ENCODE results near the gene ARIH1. TPM values are rescaled to one million over a fixed set of nuclear protein-coding genes. Genes with fewer than 3 reads are reported as not detected.

The ARIH1 gene, protein sequence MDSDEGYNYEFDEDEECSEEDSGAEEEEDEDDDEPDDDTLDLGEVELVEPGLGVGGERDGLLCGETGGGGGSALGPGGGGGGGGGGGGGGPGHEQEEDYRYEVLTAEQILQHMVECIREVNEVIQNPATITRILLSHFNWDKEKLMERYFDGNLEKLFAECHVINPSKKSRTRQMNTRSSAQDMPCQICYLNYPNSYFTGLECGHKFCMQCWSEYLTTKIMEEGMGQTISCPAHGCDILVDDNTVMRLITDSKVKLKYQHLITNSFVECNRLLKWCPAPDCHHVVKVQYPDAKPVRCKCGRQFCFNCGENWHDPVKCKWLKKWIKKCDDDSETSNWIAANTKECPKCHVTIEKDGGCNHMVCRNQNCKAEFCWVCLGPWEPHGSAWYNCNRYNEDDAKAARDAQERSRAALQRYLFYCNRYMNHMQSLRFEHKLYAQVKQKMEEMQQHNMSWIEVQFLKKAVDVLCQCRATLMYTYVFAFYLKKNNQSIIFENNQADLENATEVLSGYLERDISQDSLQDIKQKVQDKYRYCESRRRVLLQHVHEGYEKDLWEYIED
- total RNA-seq: 83.3 TPM

DNA sequence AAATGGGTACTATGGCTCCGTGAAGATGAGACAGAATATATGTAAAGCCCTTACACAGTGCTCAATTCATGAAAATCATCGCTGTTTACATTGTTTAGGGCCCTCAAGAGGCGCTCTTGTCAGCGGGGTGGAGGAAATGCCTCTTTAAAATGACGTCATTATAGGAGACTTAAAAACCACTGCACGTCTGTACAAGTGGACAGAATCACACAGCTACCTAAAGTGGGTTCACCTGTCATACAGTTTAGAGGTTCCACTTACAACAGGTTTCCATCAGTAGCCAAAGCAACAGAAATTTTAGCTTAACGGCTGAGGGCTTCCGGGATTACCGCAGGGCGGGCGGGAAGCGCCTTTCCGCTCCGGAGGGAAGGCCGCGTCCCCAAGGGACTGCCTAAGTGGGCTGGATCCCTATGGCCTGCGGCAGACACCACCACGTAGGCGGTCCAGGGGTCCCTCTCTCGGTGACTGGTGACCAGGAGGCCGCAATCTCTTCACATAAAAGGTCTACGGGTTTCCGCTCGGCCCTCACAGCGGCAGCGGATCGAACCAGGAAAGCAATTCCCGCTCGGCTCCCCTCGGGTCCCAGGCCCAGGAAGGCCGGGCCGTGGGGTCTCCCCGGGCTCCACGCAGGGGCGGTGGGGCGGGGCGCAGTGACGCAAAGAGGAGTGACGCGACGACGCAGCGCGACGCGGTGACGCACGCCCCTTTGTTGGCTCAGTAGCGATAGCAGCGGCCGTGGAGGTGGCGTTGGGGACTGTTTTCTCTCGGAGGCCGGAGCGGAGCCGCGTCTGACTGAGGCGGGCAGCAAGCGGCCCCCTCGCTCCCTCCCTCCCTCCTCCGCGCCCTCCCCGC lies at the start of gene ARIH1:
Gene ARIH1 (plus strand): TSS at position 717 of the 852 bp plus-strand sequence. CDS start 310 bp downstream, outside the sequence.

Other genes with a start within 250 kb of the ARIH1 start
- gene PKM, start 243.1 kb upstream of the ARIH1 start, total RNA-seq: 306 TPM
- 102 TPM for gene PARP6, start 201.8 kb upstream of the ARIH1 start, total RNA-seq
- 15.7 TPM for gene CELF6, start 154.2 kb upstream of the ARIH1 start, total RNA-seq
- gene HEXA, start 98.3 kb upstream of the ARIH1 start, total RNA-seq: 60.4 TPM
- not detected for gene TMEM202, start 76.0 kb upstream of the ARIH1 start, total RNA-seq
- not detected for gene GOLGA6B, start 180.4 kb downstream of the ARIH1 start, total RNA-seq
- not detected for gene HIGD2B, start 211.9 kb downstream of the ARIH1 start, total RNA-seq
- gene BBS4, start 211.9 kb downstream of the ARIH1 start, total RNA-seq: 58.8 TPM

All from parietal lobe (tissue), 1 donor.